CD4-positive, alpha-beta memory T cell (primary cell): Measurements from ENCODE around the gene OTULIN. TPM values are rescaled to one million over a fixed set of nuclear protein-coding genes. Genes with fewer than 3 reads are reported as not detected.

Experiments
- CTCF ChIA-PET: fragments of 350-600 bp; sonication (Branson Sonifier 250); formaldehyde crosslinking; loops from one replicate; lab custom pipeline; 2021; ENCODE audit warnings: inconsistent platforms; ENCODE audit not compliant: partially characterized antibody; lab: Charles Lee
- POLR2A ChIA-PET: fragments of 350-600 bp; sonication (Branson Sonifier 250); formaldehyde crosslinking; loops from one replicate; lab custom pipeline; 2021; ENCODE audit not compliant: partially characterized antibody; lab: Charles Lee
- DNase-seq, 5 donors: peaks; one replicate each; pipeline versions ENCODE4 v3.0.0 to v3.0.0-alpha.2; 2020 to 2022; ENCODE audit warnings: mixed read lengths in 1 of 5
- H3K27ac ChIP-seq: one replicate; pipeline ENCODE4 v1.7.0; 2013; ENCODE audit warnings: low read depth, low read length
- H3K27me3 ChIP-seq: 2 replicates; pipeline ENCODE4 v1.7.0; 2013; ENCODE audit warnings: mild to moderate bottlenecking, low read length, moderate library complexity; ENCODE audit not compliant: insufficient read depth
- H3K36me3 ChIP-seq: 2 replicates; pipeline ENCODE4 v1.7.0; 2013; ENCODE audit warnings: mild to moderate bottlenecking, low read length, moderate library complexity; ENCODE audit not compliant: insufficient read depth
- H3K4me1 ChIP-seq: 2 replicates; pipeline ENCODE4 v1.7.0; 2013; ENCODE audit warnings: mild to moderate bottlenecking, low read length, moderate library complexity; ENCODE audit not compliant: insufficient read depth
- H3K4me3 ChIP-seq, 2 donors: one replicate each; pipeline ENCODE4 v1.7.0; 2013; ENCODE audit warnings: low read length in 2 of 2, mild to moderate bottlenecking in 1 of 2
- H3K9me3 ChIP-seq, 2 donors: one replicate each; pipeline ENCODE4 v1.7.0; 2013; ENCODE audit warnings: low read length in 2 of 2, control low read depth in 1 of 2; ENCODE audit not compliant: control insufficient read depth in 1 of 2
- H3K27ac Mint-ChIP-seq, 7 donors: one replicate each; pipeline ENCODE4 v1.8.0; 2020 to 2021; ENCODE audit warnings: mixed read lengths in 7 of 7, mild to moderate bottlenecking in 6 of 7, inconsistent platforms in 3 of 7, moderate library complexity in 3 of 7
- H3K27me3 Mint-ChIP-seq, 2 donors: one replicate each; pipeline ENCODE4 v1.8.0; 2020 to 2021; ENCODE audit warnings: mixed read lengths in 2 of 2
- H3K36me3 Mint-ChIP-seq, 2 donors: one replicate each; pipeline ENCODE4 v1.8.0; 2020 to 2021; ENCODE audit warnings: mixed read lengths in 2 of 2, inconsistent platforms in 1 of 2, mild to moderate bottlenecking in 1 of 2
- H3K4me1 Mint-ChIP-seq, 4 donors: one replicate each; pipeline ENCODE4 v1.8.0; 2020 to 2021; ENCODE audit warnings: mixed read lengths in 4 of 4, mild to moderate bottlenecking in 1 of 4
- H3K4me3 Mint-ChIP-seq, 8 donors: one replicate each; pipeline ENCODE4 v1.8.0; 2020 to 2021; ENCODE audit warnings: mixed read lengths in 8 of 8, mild to moderate bottlenecking in 7 of 8, moderate library complexity in 6 of 8, inconsistent platforms in 3 of 8
- H3K9me3 Mint-ChIP-seq, 8 donors: one replicate each; pipeline ENCODE4 v1.8.0; 2020 to 2021; ENCODE audit warnings: mixed read lengths in 8 of 8, mild to moderate bottlenecking in 5 of 8, inconsistent platforms in 3 of 8, moderate library complexity in 1 of 8
- intact Hi-C: fragments of 100-400 bp; cut with micrococcal nuclease; formaldehyde crosslinking; loops from one replicate; pipeline ENCODE4 v1.15.1; 2023
- polyA plus RNA-seq, 2 donors: library from polyadenylated mRNA; unstranded; fragments of 300-500 nt; fragmentation: Illumina TruSeq; gene quantifications; one replicate each; pipeline ENCODE4 v1.2.3, GENCODE V29; 2021
- total RNA-seq, 2 experiments: library from RNA; stranded (reverse); gene quantifications; one replicate each; pipeline ENCODE4 v1.2.3, GENCODE V29; 2021

Gene OTULIN
- total and polyA plus RNA-seq, 4 experiments from 2014 or later = 12.1 to 69.0 (median 39.9) TPM

- Histone ChIP-seq H3K27me3 (no peaks in the 10 kb centered on the region), H3K27ac (no peak overlapping the region), H3K9me3 (no peaks in the 10 kb centered on the region), H3K4me1 (peaks cover 14% of the 10 kb centered on the region), H3K36me3 (no peaks in the 10 kb centered on the region), H3K4me3 (no peak overlapping the region)
- Mint-ChIP-seq H3K4me3 (no peak overlapping the region), H3K27ac (peak overlapping the region in 5 of 7 donors; percentile 36 to 57 (median 52)), H3K9me3 (no peaks in the 10 kb centered on the region), H3K36me3 (peaks cover 22 to 37% of the 10 kb centered on the region in 2 donors), H3K4me1 (peaks cover 20 to 42% (median 23%) of the 10 kb centered on the region in 4 donors), H3K27me3 (no peaks in the 10 kb centered on the region)
- DNase-seq = no peak
- POLR2A ChIA-PET = interaction anchor here (1.6 kb wide), 1 partner anchor 15 kb away, joined by 4 read pairs; no protein-coding TSS in a partner anchor
- CTCF ChIA-PET = interaction anchor here (0.7 to 4.3 kb wide), 6 partner anchors 8 to 397 kb away, joined by 3 to 28 read pairs (median 3); no protein-coding TSS in a partner anchor
- intact Hi-C loops = no loop called here
These were observed 57.6 kb downstream of the OTULIN start for GRCh38 chr5:14721990-14722656.

DNA sequence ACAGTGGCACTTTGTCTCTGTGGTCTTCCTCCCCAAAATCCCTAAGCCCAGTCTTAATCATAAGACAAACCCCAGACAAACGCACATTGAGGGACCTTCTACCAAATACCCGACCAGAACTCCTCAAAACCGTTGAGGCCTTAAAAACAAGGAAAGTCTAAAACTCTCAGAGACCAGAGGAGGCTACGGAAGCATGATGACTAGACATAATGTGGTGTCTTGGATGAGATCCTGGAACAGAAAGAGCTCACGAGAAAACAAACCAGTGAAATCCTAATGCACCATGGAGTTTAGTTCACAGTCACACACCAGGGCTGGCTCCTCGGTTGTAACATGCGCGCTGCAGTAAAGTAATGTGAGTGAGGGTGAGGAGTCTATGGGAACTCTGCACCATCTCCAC is 58.4 kb downstream of the OTULIN start:
- H3K9me3 ChIP-seq = no peaks in the 10 kb centered on the region
- no peak for DNase-seq
- peaks cover 19 to 39% of the 10 kb centered on the region in 2 donors for H3K36me3 Mint-ChIP-seq
- no peak overlapping the region for H3K4me3 Mint-ChIP-seq
- intact Hi-C loops = no loop called here
- peaks cover 14% of the 10 kb centered on the region for H3K4me1 ChIP-seq
- H3K27ac Mint-ChIP-seq = peak overlapping the region in 4 of 7 donors; percentile 44 to 57 (median 54)
- no peaks in the 10 kb centered on the region for H3K36me3 ChIP-seq
- peaks cover 24 to 46% (median 29%) of the 10 kb centered on the region in 4 donors for H3K4me1 Mint-ChIP-seq
- H3K27ac ChIP-seq = no peak overlapping the region
- H3K27me3 ChIP-seq = no peaks in the 10 kb centered on the region
- H3K9me3 Mint-ChIP-seq = no peaks in the 10 kb centered on the region
- no peaks in the 10 kb centered on the region for H3K27me3 Mint-ChIP-seq
- CTCF ChIA-PET = interaction anchor here (0.6 to 4.3 kb wide), 2 partner anchors 38 to 280 kb away, joined by 3 to 28 read pairs; no protein-coding TSS in a partner anchor
- POLR2A ChIA-PET = interaction anchor here (1.6 kb wide), 1 partner anchor 16 kb away, joined by 4 read pairs; no protein-coding TSS in a partner anchor
- no peak overlapping the region for H3K4me3 ChIP-seq

GRCh38 chr5:14723701-14724132 is 59.2 kb downstream of the OTULIN start:
- peaks cover 14% of the 10 kb centered on the region for H3K4me1 ChIP-seq
- Mint-ChIP-seq H3K27ac (peak overlapping the region in 2 of 7 donors; percentile 12 to 71), H3K4me1 (peaks cover 24 to 46% (median 27%) of the 10 kb centered on the region in 4 donors), H3K9me3 (no peaks in the 10 kb centered on the region), H3K4me3 (no peak overlapping the region), H3K36me3 (peaks cover 19 to 36% of the 10 kb centered on the region in 2 donors), H3K27me3 (no peaks in the 10 kb centered on the region)
- no peak overlapping the region for H3K4me3 ChIP-seq
- H3K9me3 ChIP-seq = no peaks in the 10 kb centered on the region
- intact Hi-C loops = no loop called here
- H3K36me3 ChIP-seq = no peaks in the 10 kb centered on the region
- H3K27ac ChIP-seq = no peak overlapping the region
- no peaks in the 10 kb centered on the region for H3K27me3 ChIP-seq
- CTCF ChIA-PET = interaction anchor here (1.1 to 6.5 kb wide), 5 partner anchors 14 to 279 kb away, joined by 3 to 134 read pairs (median 4); no protein-coding TSS in a partner anchor
- no peak for DNase-seq
- POLR2A ChIA-PET = no interaction called here

GRCh38 chr5:14724633-14725032 is 60.1 kb downstream of the OTULIN start:
- no peak for DNase-seq
- Histone ChIP-seq H3K9me3 (no peaks in the 10 kb centered on the region), H3K27me3 (no peaks in the 10 kb centered on the region), H3K4me3 (no peak overlapping the region), H3K4me1 (peaks cover 14% of the 10 kb centered on the region), H3K36me3 (no peaks in the 10 kb centered on the region), H3K27ac (no peak overlapping the region)
- Mint-ChIP-seq H3K4me1 (peaks cover 20 to 37% (median 27%) of the 10 kb centered on the region in 4 donors), H3K27ac (peak overlapping the region in 5 of 7 donors; percentile 7 to 57 (median 31)), H3K9me3 (no peaks in the 10 kb centered on the region), H3K4me3 (no peak overlapping the region), H3K36me3 (peaks cover 19 to 36% of the 10 kb centered on the region in 2 donors), H3K27me3 (no peaks in the 10 kb centered on the region)
- intact Hi-C loops = no loop called here
- ChIA-PET POLR2A (interaction anchor here (0.9 to 1.3 kb wide), 3 partner anchors 18 to 39 kb away, joined by 3 read pairs; no protein-coding TSS in a partner anchor), CTCF (interaction anchor here (0.8 to 6.5 kb wide), 10 partner anchors 12 to 278 kb away, joined by 3 to 134 read pairs (median 4); no protein-coding TSS in a partner anchor)

GRCh38 chr5:14726066-14726838 is 61.7 kb downstream of the OTULIN start:
- Histone ChIP-seq H3K9me3 (no peaks in the 10 kb centered on the region), H3K27ac (no peak overlapping the region), H3K4me3 (no peak overlapping the region), H3K36me3 (no peaks in the 10 kb centered on the region), H3K4me1 (peaks cover 2% of the 10 kb centered on the region), H3K27me3 (no peaks in the 10 kb centered on the region)
- POLR2A ChIA-PET = interaction anchor here (1.2 to 2.3 kb wide), 2 partner anchors 19 to 277 kb away, joined by 4 to 13 read pairs; no protein-coding TSS in a partner anchor
- Mint-ChIP-seq H3K27ac (peak overlapping the region in 3 of 7 donors; percentile 0 to 72 (median 5)), H3K4me1 (peaks cover 9 to 23% (median 16%) of the 10 kb centered on the region in 4 donors), H3K4me3 (no peak overlapping the region), H3K27me3 (no peaks in the 10 kb centered on the region), H3K36me3 (peaks cover 26 to 43% of the 10 kb centered on the region in 2 donors), H3K9me3 (no peaks in the 10 kb centered on the region)
- no peak for DNase-seq
- CTCF ChIA-PET = interaction anchor here (0.8 to 6.5 kb wide), 42 partner anchors 7 to 294 kb away, joined by 3 to 134 read pairs (median 6); partner anchors contain the start of gene ANKH
- intact Hi-C loops = no loop called here

DNA sequence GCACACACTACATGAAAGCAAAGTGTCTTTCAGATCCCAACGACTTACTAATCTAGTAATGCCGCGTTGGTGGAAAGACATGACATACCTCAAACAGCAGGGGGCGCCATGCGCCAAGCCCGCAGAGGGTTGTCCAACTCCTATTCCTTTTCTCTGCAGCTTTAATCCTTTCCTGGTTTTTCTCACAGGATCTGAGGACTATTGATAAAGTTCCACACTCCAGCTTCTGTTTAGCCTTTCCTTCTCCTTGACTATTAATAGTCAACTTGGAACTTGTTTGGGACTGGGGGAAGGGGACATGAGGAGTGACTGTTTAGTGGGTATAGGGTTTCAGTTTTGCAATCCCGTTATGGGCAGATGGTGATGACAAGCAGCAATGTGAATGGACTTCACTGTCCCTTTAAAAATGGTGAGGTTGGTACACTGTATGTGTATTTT is 62.9 kb downstream of the OTULIN start:
- Mint-ChIP-seq H3K27me3 (no peaks in the 10 kb centered on the region), H3K4me3 (no peak overlapping the region), H3K9me3 (no peaks in the 10 kb centered on the region), H3K27ac (peak overlapping the region in 4 of 7 donors; percentile 47 to 75 (median 60)), H3K36me3 (peaks cover 27 to 45% of the 10 kb centered on the region in 2 donors), H3K4me1 (peaks cover 8 to 15% (median 13%) of the 10 kb centered on the region in 4 donors)
- H3K27me3 ChIP-seq = no peaks in the 10 kb centered on the region
- H3K4me3 ChIP-seq = no peak overlapping the region
- POLR2A ChIA-PET = interaction anchor here (0.8 to 2.3 kb wide), 4 partner anchors 18 to 276 kb away, joined by 3 to 13 read pairs (median 4); no protein-coding TSS in a partner anchor
- peaks cover under 1% of the 10 kb centered on the region for H3K36me3 ChIP-seq
- CTCF ChIA-PET = interaction anchor here (0.7 to 6.5 kb wide), 52 partner anchors 8 to 300 kb away, joined by 3 to 134 read pairs (median 5); partner anchors contain the start of gene ANKH
- no peak overlapping the region for H3K27ac ChIP-seq
- DNase-seq = peak; percentile 66 to 75 (median 71)
- H3K9me3 ChIP-seq = no peaks in the 10 kb centered on the region
- H3K4me1 ChIP-seq = no peaks in the 10 kb centered on the region
- intact Hi-C loops = loop anchor here (1.0 kb wide), 7 partner anchors 21 to 287 kb away; no protein-coding TSS in a partner anchor
